Measurements from ENCODE around the gene KIAA0319L. TPM values are rescaled to one million over a fixed set of nuclear protein-coding genes. Genes with fewer than 3 reads are reported as not detected.

Gene KIAA0319L
- total RNA-seq, 1 experiment from 2014 or later: 72.0 TPM

- H3K79me2 ChIP-seq (ENCODE audit: low read depth): no peaks in the 10 kb centered on the region
- BruUV-seq (replicated peaks): no TSS peak
- TF ChIP-seq, protein P1, sequence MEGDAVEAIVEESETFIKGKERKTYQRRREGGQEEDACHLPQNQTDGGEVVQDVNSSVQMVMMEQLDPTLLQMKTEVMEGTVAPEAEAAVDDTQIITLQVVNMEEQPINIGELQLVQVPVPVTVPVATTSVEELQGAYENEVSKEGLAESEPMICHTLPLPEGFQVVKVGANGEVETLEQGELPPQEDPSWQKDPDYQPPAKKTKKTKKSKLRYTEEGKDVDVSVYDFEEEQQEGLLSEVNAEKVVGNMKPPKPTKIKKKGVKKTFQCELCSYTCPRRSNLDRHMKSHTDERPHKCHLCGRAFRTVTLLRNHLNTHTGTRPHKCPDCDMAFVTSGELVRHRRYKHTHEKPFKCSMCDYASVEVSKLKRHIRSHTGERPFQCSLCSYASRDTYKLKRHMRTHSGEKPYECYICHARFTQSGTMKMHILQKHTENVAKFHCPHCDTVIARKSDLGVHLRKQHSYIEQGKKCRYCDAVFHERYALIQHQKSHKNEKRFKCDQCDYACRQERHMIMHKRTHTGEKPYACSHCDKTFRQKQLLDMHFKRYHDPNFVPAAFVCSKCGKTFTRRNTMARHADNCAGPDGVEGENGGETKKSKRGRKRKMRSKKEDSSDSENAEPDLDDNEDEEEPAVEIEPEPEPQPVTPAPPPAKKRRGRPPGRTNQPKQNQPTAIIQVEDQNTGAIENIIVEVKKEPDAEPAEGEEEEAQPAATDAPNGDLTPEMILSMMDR (conservative IDR thresholded peaks at IDR 0.05): peak; percentile 83
- no peak for TF ChIP-seq EZH2 (IDR thresholded peaks at IDR 0.05; ENCODE audit: low read depth)
- H3K4me1 ChIP-seq (replicated peaks; ENCODE audit: insufficient read depth): no peaks in the 10 kb centered on the region
- intact Hi-C loops (cut with micrococcal nuclease; ENCODE audit: unreplicated experiment): loop anchor here (1.0 kb wide), 2 partner anchors 113 to 712 kb away; no protein-coding TSS in a partner anchor
- peaks cover 13% of the 10 kb centered on the region for H4K20me1 ChIP-seq (ENCODE audit: insufficient read depth)
- no peaks in the 10 kb centered on the region for H3K9me2 ChIP-seq (ENCODE audit: insufficient read depth)
- POLR2A ChIA-PET (ENCODE audit: unreplicated experiment): interaction anchor here (0.6 kb wide), 2 partner anchors 9 to 205 kb away, joined by 3 read pairs; partner anchors contain the start of gene CLSPN
- no peaks in the 10 kb centered on the region for H3K9me3 ChIP-seq (ENCODE audit: insufficient read depth, low read depth)
- no peaks in the 10 kb centered on the region for H3K27me3 ChIP-seq (ENCODE audit: insufficient read depth, low read depth)
- H3K4me2 ChIP-seq: no peak overlapping the region
- no peaks in the 10 kb centered on the region for H3K36me3 ChIP-seq (ENCODE audit: low read depth)
- peaks cover 8% of the 10 kb centered on the region; the same call in 1 of the 2 replicates for H3F3A ChIP-seq (ENCODE audit: insufficient read depth, low read depth)
- no peak overlapping the region for H3K27ac ChIP-seq
- no peak overlapping the region for H3K4me3 ChIP-seq
- H2AFZ ChIP-seq: no peak overlapping the region
- CTCF ChIA-PET: interaction anchor here (0.6 to 1.6 kb wide), 15 partner anchors 8 to 315 kb away, joined by 3 to 22 read pairs (median 4); partner anchors contain the start of gene CLSPN
- DNase-seq: peak; percentile 69 to 79
Measured at GRCh38 chr1:35564037-35564883, 7.1 kb upstream of the KIAA0319L start.

DNA sequence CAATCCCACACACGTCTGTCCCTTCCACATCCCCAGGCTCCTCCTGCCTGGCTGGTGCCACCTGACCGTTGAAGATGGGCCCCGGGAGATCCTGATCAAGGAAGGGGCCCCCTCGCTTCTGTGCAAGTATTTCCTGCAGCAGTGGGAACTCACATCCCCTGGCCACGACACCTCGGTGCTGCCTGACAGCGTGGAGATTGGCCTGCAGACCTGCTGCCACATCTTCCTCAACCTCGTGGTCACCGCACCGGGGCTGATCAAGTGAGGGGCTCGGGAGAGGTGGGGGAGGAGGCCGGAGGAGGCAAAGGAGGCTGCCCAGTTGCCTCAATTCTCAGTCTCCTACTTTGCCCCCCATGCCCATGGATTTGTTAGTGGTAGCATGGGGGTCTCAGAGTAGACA, 6.0 kb upstream of the KIAA0319L start:
- CTCF ChIA-PET: no interaction called here
- peaks cover 13% of the 10 kb centered on the region for H4K20me1 ChIP-seq (ENCODE audit: insufficient read depth)

GRCh38 chr1:35561972-35562680, 4.9 kb upstream of the KIAA0319L start:
- Histone ChIP-seq H3K9me2 (ENCODE audit: insufficient read depth) (no peaks in the 10 kb centered on the region), H3K27ac (no peak overlapping the region), H3K36me3 (ENCODE audit: low read depth) (no peaks in the 10 kb centered on the region), H3K9me3 (ENCODE audit: insufficient read depth, low read depth) (no peaks in the 10 kb centered on the region), H2AFZ (no peak overlapping the region), H3K4me1 (replicated peaks; ENCODE audit: insufficient read depth) (no peaks in the 10 kb centered on the region; the same call in 1 of the 2 replicates), H3K4me2 (no peak overlapping the region), H4K20me1 (ENCODE audit: insufficient read depth) (peaks cover 13% of the 10 kb centered on the region), H3K79me2 (ENCODE audit: low read depth) (peaks cover 15% of the 10 kb centered on the region), H3K27me3 (ENCODE audit: insufficient read depth, low read depth) (no peaks in the 10 kb centered on the region), H3F3A (ENCODE audit: insufficient read depth, low read depth) (peaks cover 8% of the 10 kb centered on the region; the same call in 1 of the 2 replicates), H3K4me3 (no peak overlapping the region)
- ChIA-PET POLR2A (ENCODE audit: unreplicated experiment) (no interaction called here), CTCF (no interaction called here)
- no TSS peak for BruUV-seq (replicated peaks)
- no peak for DNase-seq
- TF ChIP-seq EZH2 (IDR thresholded peaks at IDR 0.05; ENCODE audit: low read depth): no peak
- TF ChIP-seq, protein P1 (conservative IDR thresholded peaks at IDR 0.05): no peak
- intact Hi-C loops (cut with micrococcal nuclease; ENCODE audit: unreplicated experiment): no loop called here

More for the DNA sequence above, 6.0 kb upstream of the KIAA0319L start:
- H3K4me1 ChIP-seq (replicated peaks; ENCODE audit: insufficient read depth): no peaks in the 10 kb centered on the region; the same call in 1 of the 2 replicates
- H3K9me2 ChIP-seq (ENCODE audit: insufficient read depth): no peaks in the 10 kb centered on the region
- H3F3A ChIP-seq (ENCODE audit: insufficient read depth, low read depth): peaks cover 8% of the 10 kb centered on the region; the same call in 1 of the 2 replicates
- H2AFZ ChIP-seq: no peak overlapping the region
- POLR2A ChIA-PET (ENCODE audit: unreplicated experiment): no interaction called here
- H3K27me3 ChIP-seq (ENCODE audit: insufficient read depth, low read depth): no peaks in the 10 kb centered on the region
- no peak overlapping the region for H3K4me2 ChIP-seq
- DNase-seq: no peak
- intact Hi-C loops (cut with micrococcal nuclease; ENCODE audit: unreplicated experiment): no loop called here
- no peak for TF ChIP-seq EZH2 (IDR thresholded peaks at IDR 0.05; ENCODE audit: low read depth)
- TF ChIP-seq, protein P1 (conservative IDR thresholded peaks at IDR 0.05): no peak
- no TSS peak for BruUV-seq (replicated peaks)
- H3K4me3 ChIP-seq: no peak overlapping the region
- H3K79me2 ChIP-seq (ENCODE audit: low read depth): peaks cover 10% of the 10 kb centered on the region
- no peaks in the 10 kb centered on the region for H3K36me3 ChIP-seq (ENCODE audit: low read depth)
- no peak overlapping the region for H3K27ac ChIP-seq
- no peaks in the 10 kb centered on the region for H3K9me3 ChIP-seq (ENCODE audit: insufficient read depth, low read depth)
